ENCODE results near the gene GSS. TPM values are rescaled to one million over a fixed set of nuclear protein-coding genes. Genes with fewer than 3 reads are reported as not detected.

The GSS gene
- total and polyA plus RNA-seq, 2 experiments from 2014 or later: 68.3 to 80.7 TPM

DNA sequence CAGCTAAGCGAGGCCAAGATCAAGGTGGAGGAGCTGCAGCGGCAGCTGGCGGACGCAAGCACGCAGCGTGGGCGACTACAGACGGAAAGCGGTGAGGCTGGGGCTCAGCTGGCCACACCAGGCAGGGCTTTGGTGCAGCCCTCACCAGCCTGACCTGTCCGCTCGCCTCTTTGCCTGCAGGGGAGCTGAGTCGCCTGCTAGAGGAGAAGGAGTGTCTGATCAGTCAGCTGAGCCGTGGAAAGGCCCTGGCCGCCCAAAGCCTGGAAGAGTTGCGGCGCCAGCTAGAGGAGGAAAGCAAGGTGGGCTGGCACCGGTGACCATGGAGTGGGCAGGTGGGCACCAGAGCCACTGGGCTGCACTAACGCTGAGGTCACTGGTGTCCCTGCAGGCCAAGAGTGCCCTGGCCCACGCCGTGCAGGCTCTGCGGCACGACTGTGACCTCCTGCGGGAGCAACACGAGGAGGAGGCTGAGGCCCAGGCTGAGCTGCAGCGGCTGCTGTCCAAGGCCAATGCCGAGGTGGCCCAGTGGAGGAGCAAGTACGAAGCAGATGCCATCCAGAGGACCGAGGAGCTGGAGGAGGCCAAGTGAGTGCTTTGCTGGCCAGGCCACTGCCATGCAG is 42.8 kb upstream of the GSS start:
- Histone ChIP-seq H3K4me1 (ENCODE audit: insufficient read depth) (no peaks in the 10 kb centered on the region), H3K27me3 (replicated peaks; ENCODE audit: insufficient read depth) (no peaks in the 10 kb centered on the region), H3K9me3 (ENCODE audit: low read depth) (no peaks in the 10 kb centered on the region), H2AFZ (no peak overlapping the region), H3K4me3 (no peak overlapping the region), H3K36me3 (ENCODE audit: low read depth) (no peaks in the 10 kb centered on the region; the same call in 1 of the 2 replicates), H3K9ac (no peak overlapping the region), H3K79me2 (ENCODE audit: insufficient read depth) (no peaks in the 10 kb centered on the region), H3F3A (ENCODE audit: insufficient read depth) (no peaks in the 10 kb centered on the region), H4K20me1 (ENCODE audit: insufficient read depth) (no peaks in the 10 kb centered on the region), H3K27ac (no peak overlapping the region), H3K9me2 (ENCODE audit: insufficient read depth) (no peaks in the 10 kb centered on the region), H3K4me2 (ENCODE audit: unreplicated experiment) (no peak overlapping the region)
- TF ChIP-seq EZH2phosphoT487 (IDR thresholded peaks at IDR 0.05; ENCODE audit: insufficient read depth, low read depth): no peak
- no peak for TF ChIP-seq EZH2 (IDR thresholded peaks at IDR 0.05; ENCODE audit: insufficient read depth, poor library complexity, severe bottlenecking)
- no peak for DNase-seq
- WGBS, 2 experiments (ENCODE audit: low coverage in 1 of 2, low lambda C conversion rate in 2 of 2, missing lambda C conversion rate in 2 of 2): 89 to 91% methylated on average over 27 to 28 of the region's 28 CpGs
- in situ Hi-C loops (cut with MboI): no loop called here

DNA sequence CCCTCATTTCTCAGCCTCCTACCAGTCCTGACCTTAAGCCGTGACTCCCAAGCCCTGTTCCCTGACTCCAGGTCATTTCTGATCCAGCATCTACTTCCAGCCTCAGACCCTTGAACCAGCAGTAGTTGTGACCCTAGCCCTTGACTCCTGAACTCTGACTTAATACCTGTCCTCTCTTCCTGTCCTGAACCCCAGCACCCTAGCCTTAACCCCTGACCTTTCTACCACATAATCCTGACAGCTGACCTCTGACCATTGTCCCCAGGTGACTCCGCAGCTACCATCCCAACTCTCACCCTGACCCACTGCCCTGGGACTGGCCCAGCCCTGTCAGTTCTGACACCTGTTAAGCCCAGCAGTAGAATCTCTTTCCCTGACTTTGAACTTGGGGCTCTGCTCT is 42.2 kb upstream of the GSS start:
- Histone ChIP-seq H3K9me3 (ENCODE audit: low read depth) (no peaks in the 10 kb centered on the region), H3K9me2 (ENCODE audit: insufficient read depth) (no peaks in the 10 kb centered on the region), H3K36me3 (ENCODE audit: low read depth) (no peaks in the 10 kb centered on the region; the same call in 1 of the 2 replicates), H2AFZ (no peak overlapping the region), H3K79me2 (ENCODE audit: insufficient read depth) (no peaks in the 10 kb centered on the region), H3K4me3 (no peak overlapping the region), H3K9ac (no peak overlapping the region), H3K4me2 (ENCODE audit: unreplicated experiment) (no peak overlapping the region), H3K27ac (no peak overlapping the region), H3K27me3 (replicated peaks; ENCODE audit: insufficient read depth) (no peaks in the 10 kb centered on the region), H3K4me1 (ENCODE audit: insufficient read depth) (no peaks in the 10 kb centered on the region), H4K20me1 (ENCODE audit: insufficient read depth) (no peaks in the 10 kb centered on the region), H3F3A (ENCODE audit: insufficient read depth) (no peaks in the 10 kb centered on the region)
- WGBS, 2 experiments (ENCODE audit: low coverage in 1 of 2, low lambda C conversion rate in 2 of 2, missing lambda C conversion rate in 2 of 2): 96 to 97% methylated on average over 2 of the region's 2 CpGs
- DNase-seq: no peak
- in situ Hi-C loops (cut with MboI): no loop called here
- TF ChIP-seq EZH2phosphoT487 (IDR thresholded peaks at IDR 0.05; ENCODE audit: insufficient read depth, low read depth) (no peak), EZH2 (IDR thresholded peaks at IDR 0.05; ENCODE audit: insufficient read depth, poor library complexity, severe bottlenecking) (no peak)

DNA sequence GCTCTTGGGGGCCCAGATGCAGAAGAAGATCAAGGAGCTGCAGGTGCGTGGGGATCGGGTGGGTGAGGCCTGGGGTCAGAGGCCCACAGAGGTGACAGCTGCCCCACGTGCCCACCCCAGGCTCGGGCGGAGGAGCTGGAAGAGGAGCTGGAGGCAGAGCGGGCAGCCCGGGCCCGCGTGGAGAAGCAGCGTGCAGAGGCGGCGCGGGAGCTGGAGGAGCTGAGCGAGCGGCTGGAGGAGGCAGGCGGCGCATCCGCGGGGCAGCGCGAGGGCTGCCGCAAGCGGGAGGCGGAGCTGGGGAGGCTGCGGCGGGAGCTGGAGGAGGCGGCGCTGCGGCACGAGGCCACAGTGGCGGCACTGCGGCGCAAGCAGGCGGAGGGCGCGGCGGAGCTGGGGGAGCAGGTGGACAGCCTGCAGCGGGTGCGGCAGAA is 41.5 kb upstream of the GSS start:
- no peaks in the 10 kb centered on the region; the same call in 1 of the 2 replicates for H3K36me3 ChIP-seq (ENCODE audit: low read depth)
- H3K4me2 ChIP-seq (ENCODE audit: unreplicated experiment): no peak overlapping the region
- no peak overlapping the region for H3K27ac ChIP-seq
- no peaks in the 10 kb centered on the region for H3K9me3 ChIP-seq (ENCODE audit: low read depth)
- H3K4me1 ChIP-seq (ENCODE audit: insufficient read depth): no peaks in the 10 kb centered on the region
- H3K9ac ChIP-seq: no peak overlapping the region
- H3K4me3 ChIP-seq: no peak overlapping the region
- TF ChIP-seq EZH2 (IDR thresholded peaks at IDR 0.05; ENCODE audit: insufficient read depth, poor library complexity, severe bottlenecking) (no peak), EZH2phosphoT487 (IDR thresholded peaks at IDR 0.05; ENCODE audit: insufficient read depth, low read depth) (no peak)
- H3F3A ChIP-seq (ENCODE audit: insufficient read depth): no peaks in the 10 kb centered on the region
- H4K20me1 ChIP-seq (ENCODE audit: insufficient read depth): no peaks in the 10 kb centered on the region
- in situ Hi-C loops (cut with MboI): no loop called here
- DNase-seq: no peak
- 46 to 58% methylated on average over 20 to 39 of the region's 39 CpGs for WGBS, 2 experiments (ENCODE audit: low coverage in 1 of 2, low lambda C conversion rate in 2 of 2, missing lambda C conversion rate in 2 of 2)
- no peaks in the 10 kb centered on the region for H3K79me2 ChIP-seq (ENCODE audit: insufficient read depth)
- no peaks in the 10 kb centered on the region for H3K9me2 ChIP-seq (ENCODE audit: insufficient read depth)
- no peak overlapping the region for H2AFZ ChIP-seq
- H3K27me3 ChIP-seq (replicated peaks; ENCODE audit: insufficient read depth): no peaks in the 10 kb centered on the region

DNA sequence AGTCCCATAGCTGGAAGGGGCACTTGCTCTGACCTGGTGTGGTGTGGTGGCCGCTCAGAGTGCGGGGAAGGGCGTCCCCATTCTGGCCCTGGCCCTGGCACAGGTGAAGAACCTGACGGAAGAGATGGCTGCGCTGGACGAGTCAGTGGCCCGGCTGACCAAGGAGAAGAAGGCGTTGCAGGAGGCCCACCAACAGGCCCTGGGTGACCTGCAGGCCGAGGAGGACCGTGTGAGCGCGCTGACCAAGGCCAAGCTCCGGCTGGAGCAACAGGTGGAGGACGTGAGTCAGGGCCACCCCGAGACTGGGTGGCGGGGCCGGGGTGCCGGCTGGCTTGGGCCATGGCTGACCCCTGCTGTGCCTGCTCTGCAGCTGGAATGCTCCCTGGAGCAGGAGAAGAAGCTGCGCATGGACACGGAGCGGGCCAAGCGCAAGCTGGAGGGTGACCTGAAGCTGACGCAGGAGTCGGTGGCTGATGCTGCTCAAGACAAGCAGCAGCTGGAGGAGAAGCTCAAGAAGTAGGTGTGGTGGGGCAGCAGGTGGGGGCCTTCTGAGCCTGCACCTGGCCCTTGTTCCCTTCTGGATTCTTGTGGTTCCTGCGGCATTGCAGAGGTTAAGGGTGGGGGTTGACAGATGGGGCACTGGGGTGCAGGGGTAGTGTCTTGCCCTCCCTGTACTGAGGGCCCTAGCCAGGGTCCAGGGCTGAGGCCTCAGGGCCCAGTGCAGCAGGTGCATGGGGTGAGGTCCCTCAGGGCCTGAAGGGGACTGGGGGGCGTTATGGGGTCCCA is 40.8 kb upstream of the GSS start:
- Histone ChIP-seq H3K4me3 (no peak overlapping the region), H3K9me3 (ENCODE audit: low read depth) (no peaks in the 10 kb centered on the region), H3K4me1 (ENCODE audit: insufficient read depth) (no peaks in the 10 kb centered on the region), H2AFZ (no peak overlapping the region), H3K4me2 (ENCODE audit: unreplicated experiment) (no peak overlapping the region), H3K27me3 (replicated peaks; ENCODE audit: insufficient read depth) (no peaks in the 10 kb centered on the region), H3F3A (ENCODE audit: insufficient read depth) (no peaks in the 10 kb centered on the region), H3K9me2 (ENCODE audit: insufficient read depth) (no peaks in the 10 kb centered on the region), H3K9ac (no peak overlapping the region), H3K79me2 (ENCODE audit: insufficient read depth) (no peaks in the 10 kb centered on the region), H3K36me3 (ENCODE audit: low read depth) (no peaks in the 10 kb centered on the region), H4K20me1 (ENCODE audit: insufficient read depth) (no peaks in the 10 kb centered on the region), H3K27ac (no peak overlapping the region)
- in situ Hi-C loops (cut with MboI): no loop called here
- no peak for DNase-seq
- TF ChIP-seq EZH2phosphoT487 (IDR thresholded peaks at IDR 0.05; ENCODE audit: insufficient read depth, low read depth) (no peak), EZH2 (IDR thresholded peaks at IDR 0.05; ENCODE audit: insufficient read depth, poor library complexity, severe bottlenecking) (no peak)
- 96 to 97% methylated on average over 22 to 26 of the region's 26 CpGs for WGBS, 2 experiments (ENCODE audit: low coverage in 1 of 2, low lambda C conversion rate in 2 of 2, missing lambda C conversion rate in 2 of 2)
